ENCODE results near the gene FTL. TPM values are rescaled to one million over a fixed set of nuclear protein-coding genes. Genes with fewer than 3 reads are reported as not detected.

Gene FTL
- total RNA-seq, 1 experiment from 2014 or later = 3,282 TPM

- Histone ChIP-seq H3K27me3 (ENCODE audit: control insufficient read depth, insufficient read depth, low read length) (peaks cover 26% of the 10 kb centered on the region), H3K36me3 (replicated peaks; ENCODE audit: control insufficient read depth, insufficient read depth, low read length) (no peaks in the 10 kb centered on the region), H3K4me3 (ENCODE audit: insufficient read depth, low read depth, low read length) (peak within 1 kb of the TSS; percentile 41)
- DNase-seq = peak; percentile 98
Measured at GRCh38 chr19:48933382-48933932, 31.7 kb upstream of the FTL start, which contains the start of gene DHDH. Gene DHDH, plus strand, starts transcription at chr19:48933699. Its CDS starts 23 bp downstream, at chr19:48933722.

- no peak overlapping the region for H3K4me3 ChIP-seq (ENCODE audit: insufficient read depth, low read depth, low read length)
- peak; percentile 81 for DNase-seq
- peaks cover 26% of the 10 kb centered on the region for H3K27me3 ChIP-seq (ENCODE audit: control insufficient read depth, insufficient read depth, low read length)
- H3K36me3 ChIP-seq (replicated peaks; ENCODE audit: control insufficient read depth, insufficient read depth, low read length) = no peaks in the 10 kb centered on the region
Measured at GRCh38 chr19:48934837-48935236, 30.3 kb upstream of the FTL start.

- peak; percentile 62 for DNase-seq
- Histone ChIP-seq H3K36me3 (replicated peaks; ENCODE audit: control insufficient read depth, insufficient read depth, low read length) (no peaks in the 10 kb centered on the region), H3K4me3 (ENCODE audit: insufficient read depth, low read depth, low read length) (no peak overlapping the region), H3K27me3 (ENCODE audit: control insufficient read depth, insufficient read depth, low read length) (peaks cover 26% of the 10 kb centered on the region)
Measured at GRCh38 chr19:48935864-48936263, 29.2 kb upstream of the FTL start.

GRCh38 chr19:48938256-48938655 lies 26.9 kb upstream of the FTL start:
- no peak for DNase-seq
- Histone ChIP-seq H3K36me3 (replicated peaks; ENCODE audit: control insufficient read depth, insufficient read depth, low read length) (no peaks in the 10 kb centered on the region), H3K27me3 (ENCODE audit: control insufficient read depth, insufficient read depth, low read length) (peaks cover 14% of the 10 kb centered on the region; the same call in 1 of the 2 replicates)

GRCh38 chr19:48940902-48941301 lies 24.2 kb upstream of the FTL start:
- Histone ChIP-seq H3K36me3 (replicated peaks; ENCODE audit: control insufficient read depth, insufficient read depth, low read length) (no peaks in the 10 kb centered on the region), H3K4me3 (ENCODE audit: insufficient read depth, low read depth, low read length) (no peak overlapping the region), H3K27me3 (ENCODE audit: control insufficient read depth, insufficient read depth, low read length) (no peaks in the 10 kb centered on the region)
- no peak for DNase-seq

More at GRCh38 chr19:48938256-48938655, 26.9 kb upstream of the FTL start:
- no peak overlapping the region for H3K4me3 ChIP-seq (ENCODE audit: insufficient read depth, low read depth, low read length)

GRCh38 chr19:48943081-48943480 lies 22.0 kb upstream of the FTL start:
- H3K4me3 ChIP-seq (ENCODE audit: insufficient read depth, low read depth, low read length) = no peak overlapping the region
- H3K36me3 ChIP-seq (replicated peaks; ENCODE audit: control insufficient read depth, insufficient read depth, low read length) = no peaks in the 10 kb centered on the region
- no peak for DNase-seq
- H3K27me3 ChIP-seq (ENCODE audit: control insufficient read depth, insufficient read depth, low read length) = no peaks in the 10 kb centered on the region

GRCh38 chr19:48945415-48945814 lies 19.7 kb upstream of the FTL start:
- Histone ChIP-seq H3K27me3 (ENCODE audit: control insufficient read depth, insufficient read depth, low read length) (no peaks in the 10 kb centered on the region), H3K4me3 (ENCODE audit: insufficient read depth, low read depth, low read length) (no peak overlapping the region), H3K36me3 (replicated peaks; ENCODE audit: control insufficient read depth, insufficient read depth, low read length) (no peaks in the 10 kb centered on the region)
- DNase-seq = no peak

- no peak for DNase-seq
- no peaks in the 10 kb centered on the region for H3K27me3 ChIP-seq (ENCODE audit: control insufficient read depth, insufficient read depth, low read length)
- no peaks in the 10 kb centered on the region for H3K36me3 ChIP-seq (replicated peaks; ENCODE audit: control insufficient read depth, insufficient read depth, low read length)
- H3K4me3 ChIP-seq (ENCODE audit: insufficient read depth, low read depth, low read length) = no peak overlapping the region
Measured at GRCh38 chr19:48945817-48946216, 19.3 kb upstream of the FTL start.

GRCh38 chr19:48946463-48947257 lies 18.4 kb upstream of the FTL start:
- Histone ChIP-seq H3K27me3 (ENCODE audit: control insufficient read depth, insufficient read depth, low read length) (no peaks in the 10 kb centered on the region), H3K36me3 (replicated peaks; ENCODE audit: control insufficient read depth, insufficient read depth, low read length) (no peaks in the 10 kb centered on the region), H3K4me3 (ENCODE audit: insufficient read depth, low read depth, low read length) (no peak overlapping the region)
- DNase-seq = peak; percentile 35

GRCh38 chr19:48947258-48947542 lies 17.9 kb upstream of the FTL start:
- no peaks in the 10 kb centered on the region for H3K36me3 ChIP-seq (replicated peaks; ENCODE audit: control insufficient read depth, insufficient read depth, low read length)
- H3K27me3 ChIP-seq (ENCODE audit: control insufficient read depth, insufficient read depth, low read length) = no peaks in the 10 kb centered on the region
- DNase-seq = no peak
- H3K4me3 ChIP-seq (ENCODE audit: insufficient read depth, low read depth, low read length) = no peak overlapping the region

GRCh38 chr19:48950159-48950558 lies 14.9 kb upstream of the FTL start:
- H3K4me3 ChIP-seq (ENCODE audit: insufficient read depth, low read depth, low read length) = no peak overlapping the region
- no peaks in the 10 kb centered on the region for H3K36me3 ChIP-seq (replicated peaks; ENCODE audit: control insufficient read depth, insufficient read depth, low read length)
- no peaks in the 10 kb centered on the region for H3K27me3 ChIP-seq (ENCODE audit: control insufficient read depth, insufficient read depth, low read length)
- DNase-seq = no peak

GRCh38 chr19:48950830-48951519 lies 14.1 kb upstream of the FTL start:
- peaks cover 4% of the 10 kb centered on the region for H3K36me3 ChIP-seq (replicated peaks; ENCODE audit: control insufficient read depth, insufficient read depth, low read length)
- H3K4me3 ChIP-seq (ENCODE audit: insufficient read depth, low read depth, low read length) = no peak overlapping the region
- no peak for DNase-seq
- no peaks in the 10 kb centered on the region for H3K27me3 ChIP-seq (ENCODE audit: control insufficient read depth, insufficient read depth, low read length)

- no peak overlapping the region for H3K4me3 ChIP-seq (ENCODE audit: insufficient read depth, low read depth, low read length)
- H3K27me3 ChIP-seq (ENCODE audit: control insufficient read depth, insufficient read depth, low read length) = no peaks in the 10 kb centered on the region
- peaks cover 18% of the 10 kb centered on the region for H3K36me3 ChIP-seq (replicated peaks; ENCODE audit: control insufficient read depth, insufficient read depth, low read length)
- DNase-seq = no peak
Measured at GRCh38 chr19:48953141-48953540, 12.0 kb upstream of the FTL start.

- H3K27me3 ChIP-seq (ENCODE audit: control insufficient read depth, insufficient read depth, low read length) = no peaks in the 10 kb centered on the region
- no peak for DNase-seq
- peak overlapping the region; percentile 42 for H3K4me3 ChIP-seq (ENCODE audit: insufficient read depth, low read depth, low read length)
- peaks cover 19% of the 10 kb centered on the region for H3K36me3 ChIP-seq (replicated peaks; ENCODE audit: control insufficient read depth, insufficient read depth, low read length)
Measured at GRCh38 chr19:48953990-48954594, 11.0 kb upstream of the FTL start.
